Inferior parietal cortex (tissue), 1 donor: Measurements from ENCODE around the gene MNAT1.
"Not testable (repeated sequence)": the region's sequence is repeated elsewhere in the genome, so short reads cannot be mapped to it uniquely, and the experiment has no call there.

Source experiments
- DNase-seq: peaks from one replicate; pipeline ENCODE4 v3.0.0-alpha.2; 2016; ENCODE audit errors: extremely low spot score

The MNAT1 gene

GRCh38 chr14:60738843-60739508 is 4.4 kb downstream of the MNAT1 start:
- no peak for DNase-seq

- no peak for DNase-seq
These were observed 10.0 kb downstream of the MNAT1 start for GRCh38 chr14:60744566-60744965.

- DNase-seq = no peak
These were observed 18.9 kb downstream of the MNAT1 start for GRCh38 chr14:60753264-60754119.

GRCh38 chr14:60756847-60757246 is 22.3 kb downstream of the MNAT1 start:
- DNase-seq = no peak

GRCh38 chr14:60757567-60758002 is 23.0 kb downstream of the MNAT1 start:
- no peak for DNase-seq

- DNase-seq = no peak
These were observed 24.3 kb downstream of the MNAT1 start for GRCh38 chr14:60758885-60759284.

- DNase-seq = no peak
These were observed 25.6 kb downstream of the MNAT1 start for GRCh38 chr14:60760209-60760608.

GRCh38 chr14:60760644-60761364 is 26.2 kb downstream of the MNAT1 start:
- DNase-seq = no peak

- no peak for DNase-seq
These were observed 34.0 kb downstream of the MNAT1 start for GRCh38 chr14:60768602-60769001.

- DNase-seq = no peak
These were observed 36.6 kb downstream of the MNAT1 start for GRCh38 chr14:60771117-60771516.

- no peak for DNase-seq
These were observed 39.0 kb downstream of the MNAT1 start for GRCh38 chr14:60773558-60773957.

- no peak for DNase-seq
These were observed 40.7 kb downstream of the MNAT1 start for GRCh38 chr14:60775296-60775695.

- no peak for DNase-seq
These were observed 43.5 kb downstream of the MNAT1 start for GRCh38 chr14:60777856-60778578.

GRCh38 chr14:60779745-60780514 is 45.4 kb downstream of the MNAT1 start:
- not testable (repeated sequence) for DNase-seq

- not testable (repeated sequence) for DNase-seq
These were observed 46.0 kb downstream of the MNAT1 start for GRCh38 chr14:60780558-60780957.

- no peak for DNase-seq
These were observed 52.3 kb downstream of the MNAT1 start for GRCh38 chr14:60786905-60787304.

GRCh38 chr14:60789656-60790055 is 55.1 kb downstream of the MNAT1 start:
- DNase-seq = no peak

- no peak for DNase-seq
These were observed 56.3 kb downstream of the MNAT1 start for GRCh38 chr14:60790850-60791249.

- DNase-seq = no peak
These were observed 61.9 kb downstream of the MNAT1 start for GRCh38 chr14:60796434-60796833.

- DNase-seq = no peak
These were observed 65.8 kb downstream of the MNAT1 start for GRCh38 chr14:60800409-60800808.

GRCh38 chr14:60803871-60804270 is 69.3 kb downstream of the MNAT1 start:
- no peak for DNase-seq
